KBM-7 (cell line): ENCODE measurements around the gene VPS4B.

ENCODE experiments used
- DNase-seq: peaks from one replicate; pipeline ENCODE4 v3.0.0-alpha.2; 2015
- in situ Hi-C: fragments of 300-500 bp; cut with MboI; formaldehyde crosslinking; loops from 2 replicates; pipeline ENCODE4 v1.14.3; 2020; ENCODE audit warnings: low sequenced_read_pairs, low pct_unique_long_range_greater_than_20kb, mixed read lengths

Gene VPS4B

DNA sequence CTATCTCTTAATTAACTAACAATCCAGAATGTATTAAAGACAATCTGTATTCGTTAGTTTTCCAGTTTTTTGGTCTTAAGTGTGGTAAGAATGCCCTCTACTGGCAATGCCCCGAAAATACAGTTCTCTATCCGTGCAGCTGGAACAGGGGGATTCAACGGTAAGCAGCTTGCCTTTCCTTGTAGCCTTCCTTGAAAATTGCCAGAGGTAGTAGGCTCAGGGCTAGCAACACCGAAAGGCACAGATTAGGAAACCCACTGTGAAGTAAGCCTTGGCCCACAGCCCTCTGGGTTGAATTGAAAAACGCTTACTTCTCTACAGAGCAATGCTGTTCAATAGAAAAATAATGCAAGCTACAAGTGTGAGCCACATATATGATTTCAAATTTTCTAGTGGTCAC lies 17.1 kb upstream of the VPS4B start:
- DNase-seq: peak; percentile 79
- in situ Hi-C loops: loop anchor here (25.0 kb wide), 1 partner anchor 427 kb away; no protein-coding TSS in a partner anchor

DNA sequence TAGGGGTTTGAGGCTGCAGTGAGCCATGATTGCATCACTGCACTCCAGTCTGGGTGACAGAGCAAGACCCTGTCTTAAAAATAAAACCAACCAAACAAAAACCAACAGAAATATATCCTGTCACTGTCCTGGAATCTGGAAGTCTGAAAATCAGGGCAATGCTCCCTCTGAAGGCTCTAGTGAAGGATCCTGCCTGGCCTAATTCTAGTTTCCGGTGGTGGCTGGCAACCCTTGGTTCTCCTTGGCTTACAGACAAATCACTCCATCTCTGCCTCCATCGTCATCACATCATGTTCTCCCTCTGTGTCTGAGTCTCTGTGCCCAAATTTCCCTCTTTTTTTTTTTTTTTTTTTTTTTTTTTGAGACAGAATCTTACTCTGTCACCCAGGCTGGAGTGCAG lies 15.9 kb upstream of the VPS4B start:
- DNase-seq: no peak
- in situ Hi-C loops: loop anchor here (25.0 kb wide), 1 partner anchor 426 kb away; no protein-coding TSS in a partner anchor

DNA sequence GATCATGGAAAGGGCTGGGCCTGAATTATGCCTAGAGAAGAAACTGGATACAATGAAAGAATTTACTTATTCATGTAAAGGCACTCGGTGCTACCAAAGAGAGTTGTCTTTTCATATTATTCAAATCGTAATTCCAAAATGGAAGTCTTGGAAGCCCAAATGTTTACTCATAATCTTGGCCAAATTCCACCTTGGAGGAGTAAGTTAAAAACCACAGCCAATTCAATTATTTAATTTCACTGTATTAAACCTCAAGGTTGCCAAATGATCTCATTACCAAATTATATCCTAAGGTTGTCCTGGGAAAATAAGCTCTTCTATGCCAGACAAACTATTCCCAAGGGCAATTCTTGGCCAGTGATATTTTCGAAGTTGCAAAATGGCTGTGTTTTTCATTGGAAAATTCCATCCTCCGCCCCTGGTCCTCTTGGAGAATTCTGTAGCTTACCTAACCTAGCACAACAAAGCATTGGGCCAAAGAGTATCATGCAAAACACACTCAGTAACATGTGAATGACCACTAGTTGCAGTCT lies 11.1 kb upstream of the VPS4B start:
- in situ Hi-C loops: loop anchor here (25.0 kb wide), 1 partner anchor 421 kb away; no protein-coding TSS in a partner anchor
- DNase-seq: no peak

DNA sequence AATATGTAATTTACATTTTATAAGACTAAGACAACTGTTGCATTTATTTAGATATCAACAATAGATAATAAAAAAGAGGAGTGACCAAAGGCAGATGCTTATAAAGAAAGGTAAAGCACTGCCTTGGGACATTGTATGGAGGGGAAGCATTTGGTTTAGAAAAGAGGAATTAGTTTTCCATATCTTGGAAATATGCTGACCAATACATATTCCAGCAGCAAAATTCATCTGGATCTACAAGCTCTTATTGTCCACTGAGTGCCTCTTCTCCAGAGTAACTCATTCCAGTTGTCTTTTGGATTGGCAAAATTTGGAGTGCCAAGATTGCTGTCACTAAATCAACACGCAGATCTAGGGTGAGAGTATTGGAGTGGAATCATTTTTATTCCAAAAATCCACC lies 8.9 kb upstream of the VPS4B start:
- no peak for DNase-seq
- in situ Hi-C loops: loop anchor here (25.0 kb wide), 1 partner anchor 419 kb away; no protein-coding TSS in a partner anchor

DNA sequence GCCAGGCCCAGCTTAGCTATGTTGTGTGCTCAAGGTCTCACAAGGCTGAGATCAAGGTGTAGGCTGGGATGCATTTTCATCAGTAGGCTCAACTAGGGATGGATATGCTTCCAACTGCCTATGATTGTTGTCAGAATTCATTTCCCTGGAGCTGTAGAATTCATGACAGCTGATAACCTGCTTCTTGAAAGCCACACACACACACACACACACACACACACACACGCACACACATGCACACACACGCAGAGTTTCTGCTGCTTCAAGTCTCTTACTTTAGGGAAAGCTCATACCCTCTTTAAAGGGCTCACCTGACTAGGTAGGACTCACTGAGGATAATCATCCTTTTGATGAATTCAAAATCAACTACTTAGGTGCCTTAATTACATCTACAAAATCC lies 8.2 kb upstream of the VPS4B start:
- no peak for DNase-seq
- in situ Hi-C loops: loop anchor here (25.0 kb wide), 1 partner anchor 418 kb away; no protein-coding TSS in a partner anchor

DNA sequence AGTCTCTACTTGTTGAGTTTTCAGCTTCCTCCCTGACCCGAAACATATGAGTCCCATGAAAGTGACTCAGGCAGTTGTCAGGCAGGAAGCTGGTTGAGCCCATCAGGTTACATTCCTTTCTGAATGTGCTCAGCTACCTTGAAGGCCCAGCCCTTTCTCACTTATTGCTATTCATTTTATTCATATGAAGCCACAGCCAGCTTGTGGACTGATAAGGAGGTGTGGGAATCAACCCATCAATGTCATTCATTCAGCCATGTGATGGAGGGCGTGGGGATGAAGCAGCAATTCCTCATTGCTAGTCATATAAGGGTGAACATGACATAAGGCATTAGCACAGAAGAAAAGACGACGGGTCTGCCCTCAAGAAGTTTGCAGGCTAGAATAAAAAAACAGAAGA lies 5.3 kb upstream of the VPS4B start:
- no peak for DNase-seq
- in situ Hi-C loops: loop anchor here (25.0 kb wide), 1 partner anchor 415 kb away; no protein-coding TSS in a partner anchor

DNA sequence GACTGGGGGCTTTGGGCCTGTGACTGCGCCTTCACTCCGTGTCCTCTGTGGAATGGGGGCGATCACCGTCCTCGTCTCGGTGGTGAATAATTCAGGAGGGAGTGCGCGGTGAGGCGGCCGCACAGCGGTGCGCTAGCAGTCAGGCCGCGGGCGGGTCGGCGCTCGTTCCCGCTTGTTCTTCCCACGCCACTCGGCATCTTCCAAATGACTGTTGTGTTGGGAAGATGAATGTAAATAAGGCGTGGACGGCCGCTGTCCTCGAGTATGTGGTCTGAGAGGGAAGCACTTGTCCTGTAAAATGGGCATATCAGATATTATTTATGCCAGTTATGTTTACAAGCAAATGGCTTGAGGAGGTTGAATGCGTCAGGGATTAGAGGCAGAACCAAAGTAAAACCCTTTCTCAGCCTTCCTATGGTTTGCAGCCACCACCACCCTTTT lies 608 bp upstream of the VPS4B start:
- DNase-seq: no peak
- in situ Hi-C loops: no loop called here

DNA sequence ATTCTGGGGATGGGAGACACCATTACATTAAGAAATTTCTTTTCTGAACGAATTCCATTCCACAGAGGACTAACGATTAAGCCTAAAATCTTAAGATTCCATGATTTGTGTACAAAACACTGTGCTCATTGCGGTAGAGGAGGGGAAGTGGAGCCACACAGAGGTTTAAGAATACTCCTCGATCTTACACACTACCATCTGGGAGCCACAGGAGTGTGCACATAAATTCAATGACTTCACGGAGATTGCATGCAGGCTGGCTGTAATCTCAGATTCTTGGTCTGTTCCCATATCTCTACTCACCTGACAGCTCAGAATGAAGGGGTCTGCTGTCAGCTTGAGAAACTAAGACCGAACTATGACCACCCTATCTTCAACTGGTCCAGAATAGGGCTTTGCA lies 762 bp downstream of the VPS4B start:
- no peak for DNase-seq
- in situ Hi-C loops: no loop called here

DNA sequence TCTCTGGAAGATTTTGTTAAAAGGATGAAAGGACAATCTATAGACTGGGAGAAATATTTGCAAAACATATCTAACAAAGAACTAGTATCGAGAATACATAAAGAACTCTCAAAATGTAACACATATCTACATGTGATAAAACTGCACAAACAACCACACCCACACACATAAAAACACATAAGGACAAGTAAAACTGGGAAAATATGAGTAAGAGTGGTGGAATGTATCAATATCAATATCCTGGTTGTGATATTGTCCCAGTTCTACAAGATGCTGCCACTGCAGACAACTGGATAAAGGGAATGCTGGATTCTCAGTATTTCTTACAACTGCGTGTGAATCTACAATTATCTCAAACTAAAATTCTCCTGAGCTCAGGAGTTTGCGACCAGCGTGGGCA lies 9.3 kb downstream of the VPS4B start:
- in situ Hi-C loops: no loop called here
- no peak for DNase-seq

DNA sequence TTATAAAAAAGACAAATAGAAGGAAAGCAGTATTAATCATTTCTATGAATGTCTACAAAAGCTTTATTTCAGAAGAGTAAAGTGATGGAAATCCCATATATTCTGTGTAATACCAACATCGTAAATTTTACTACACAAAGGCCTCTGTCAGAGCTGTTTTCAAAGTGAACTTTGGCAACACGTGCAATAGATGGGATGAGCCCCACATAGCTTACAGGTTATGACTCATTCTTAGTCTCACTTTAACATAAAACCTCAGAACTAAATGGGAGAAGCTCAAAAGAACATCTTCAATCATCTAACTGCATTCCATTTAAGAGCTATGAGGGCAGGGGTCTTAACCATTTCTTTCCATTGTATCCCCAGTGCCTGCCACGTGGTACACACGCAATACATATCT lies 11.5 kb downstream of the VPS4B start:
- in situ Hi-C loops: no loop called here
- no peak for DNase-seq

DNA sequence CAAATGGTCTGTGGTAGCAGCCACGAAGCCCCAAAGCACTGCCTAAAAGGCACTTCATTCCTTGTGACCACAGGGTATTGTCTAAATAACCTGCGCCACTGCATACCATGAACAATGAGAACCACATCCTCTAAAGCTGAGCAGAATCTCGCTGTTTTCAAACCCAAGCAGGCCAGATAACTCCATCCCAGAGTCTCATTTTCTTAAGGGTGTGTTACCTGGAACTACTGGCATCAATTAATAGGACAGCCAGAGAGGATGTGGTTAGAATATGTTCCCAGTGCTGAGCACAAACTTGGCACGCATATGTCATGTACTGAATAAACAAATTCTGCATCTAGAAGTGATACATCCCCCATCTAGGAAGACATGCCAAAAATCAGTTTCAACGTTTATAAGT lies 13.0 kb downstream of the VPS4B start:
- DNase-seq: no peak
- in situ Hi-C loops: no loop called here

DNA sequence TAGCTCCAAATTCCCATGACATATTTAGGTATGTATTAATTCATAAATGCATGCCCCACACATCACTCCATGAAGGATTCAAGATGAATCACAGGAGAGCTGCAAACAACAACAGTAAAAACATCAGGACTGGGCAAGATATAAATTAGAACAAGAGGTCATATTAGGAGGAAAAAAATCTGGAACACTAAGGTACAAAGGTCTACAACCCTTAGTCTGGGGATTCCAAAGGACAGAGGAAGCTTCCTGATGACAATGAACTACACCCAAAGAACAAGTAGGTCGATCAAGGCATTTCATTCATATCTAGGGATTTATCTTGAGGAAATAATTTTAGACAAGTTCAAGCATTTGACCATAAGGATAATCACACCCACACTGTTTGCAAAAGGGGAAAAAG lies 14.5 kb downstream of the VPS4B start:
- no peak for DNase-seq
- in situ Hi-C loops: no loop called here

DNA sequence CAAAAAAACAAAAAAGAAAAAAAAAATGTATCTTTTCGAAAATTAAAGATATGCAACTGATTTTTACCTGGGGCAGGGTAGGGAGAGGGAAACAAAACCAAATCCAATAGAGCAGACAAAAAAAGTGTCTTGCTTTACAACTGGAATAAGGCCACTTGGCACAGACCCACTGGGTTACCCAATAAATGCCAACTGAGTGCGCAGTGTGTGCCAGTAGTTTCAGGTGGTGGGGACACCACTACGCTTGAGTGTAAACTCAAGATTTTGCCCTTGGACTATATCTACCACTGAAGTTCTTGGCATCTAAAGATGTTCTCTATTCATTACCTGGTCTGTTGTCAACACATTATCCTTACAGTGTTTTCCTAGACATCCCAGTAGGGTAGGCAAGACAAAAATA lies 16.3 kb downstream of the VPS4B start:
- in situ Hi-C loops: no loop called here
- DNase-seq: no peak

DNA sequence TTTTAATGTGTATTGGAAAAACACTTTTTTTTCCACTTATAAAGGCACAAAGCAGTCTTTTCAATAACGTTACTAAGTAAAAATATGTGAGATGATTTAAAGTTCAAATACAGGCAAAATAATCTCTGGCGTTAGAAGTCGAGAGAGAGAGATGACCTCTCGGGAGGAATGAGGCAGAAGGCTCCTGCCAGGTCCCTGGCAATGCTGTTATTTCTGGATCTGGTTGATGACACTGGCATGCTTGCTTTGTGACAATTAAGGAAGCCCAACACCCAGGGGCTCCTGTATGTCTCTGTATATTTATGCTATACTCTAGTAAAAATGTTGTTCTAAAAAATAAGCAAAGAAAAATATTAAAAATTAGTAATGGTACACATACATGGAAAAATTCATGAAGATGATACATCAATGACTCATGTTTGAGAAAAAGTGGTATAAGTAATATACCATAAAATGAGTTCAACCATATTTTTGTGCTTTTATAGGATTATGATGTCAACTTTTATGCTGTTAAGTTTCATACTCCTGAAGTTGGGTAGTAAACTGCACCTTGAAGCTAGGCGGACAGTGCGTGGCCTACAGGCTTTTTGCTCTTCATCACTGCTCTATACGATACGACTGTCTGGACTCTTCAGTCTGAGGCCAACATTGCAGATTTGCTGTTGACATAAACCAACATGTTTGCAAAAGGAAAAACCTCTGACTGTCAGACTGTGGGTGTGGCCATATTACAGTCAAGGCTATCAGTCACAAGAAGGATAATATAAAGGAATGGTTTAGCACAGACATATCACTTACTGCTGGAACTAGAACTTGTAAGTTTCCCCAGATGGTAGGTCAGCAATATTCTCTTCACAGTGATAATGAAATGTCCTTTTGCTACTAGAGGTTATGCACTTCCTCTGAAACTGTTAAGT lies 19.8 kb downstream of the VPS4B start:
- in situ Hi-C loops: no loop called here
- DNase-seq: no peak

DNA sequence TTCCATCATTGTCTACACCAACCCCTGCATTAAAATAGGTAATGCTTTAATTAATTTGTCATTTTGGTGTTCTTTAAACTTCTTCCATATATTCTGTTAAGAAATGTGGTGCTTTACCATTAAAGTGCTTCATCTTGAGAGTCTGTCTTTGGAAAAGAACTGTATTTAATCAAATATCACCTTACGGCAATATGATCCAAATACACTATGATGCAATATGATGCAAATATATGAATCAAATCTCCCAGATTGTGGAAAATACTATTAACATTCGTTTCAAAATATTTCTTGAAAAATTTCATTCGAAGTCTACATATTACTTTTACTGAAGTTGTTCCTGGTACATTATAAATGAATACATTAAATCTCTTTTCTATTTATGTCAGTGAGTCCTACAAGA lies 23.0 kb downstream of the VPS4B start:
- in situ Hi-C loops: no loop called here
- no peak for DNase-seq

DNA sequence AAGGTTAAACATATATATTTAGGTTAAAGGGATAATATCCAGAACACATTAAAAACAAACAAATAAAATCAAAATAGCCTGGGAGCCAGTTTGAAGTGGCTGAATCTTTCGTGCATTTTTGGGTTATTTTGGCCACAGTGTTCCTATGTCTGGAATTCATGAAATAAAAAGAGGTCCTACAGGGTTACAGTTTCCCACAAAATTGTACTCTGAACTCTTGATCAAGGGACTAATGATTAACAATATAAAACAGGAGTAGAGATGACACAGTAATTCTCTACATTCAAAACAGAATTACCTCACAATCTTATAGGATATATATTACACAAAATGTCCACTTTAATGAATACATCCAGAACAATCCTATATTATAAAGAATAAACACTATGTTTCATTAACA lies 24.9 kb downstream of the VPS4B start:
- in situ Hi-C loops: no loop called here
- DNase-seq: no peak

DNA sequence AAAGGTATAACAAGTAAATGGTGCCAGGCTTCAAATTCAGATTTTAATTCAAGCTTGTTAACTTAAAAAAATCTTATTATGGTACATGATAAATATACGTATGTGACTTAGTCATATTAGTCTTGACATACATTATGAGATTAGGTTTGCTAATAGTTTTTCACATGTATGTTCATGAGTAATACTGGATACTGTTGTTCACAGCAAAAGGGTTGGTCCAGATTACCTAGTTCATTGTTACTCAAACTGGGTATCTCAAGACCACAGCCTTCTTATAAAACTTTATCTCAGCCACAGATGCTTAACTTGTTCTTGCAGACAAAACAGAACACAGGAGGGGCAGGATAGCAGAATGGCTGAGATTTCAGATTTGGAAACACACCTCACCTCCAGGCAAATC lies 26.8 kb downstream of the VPS4B start:
- DNase-seq: no peak
- in situ Hi-C loops: no loop called here

DNA sequence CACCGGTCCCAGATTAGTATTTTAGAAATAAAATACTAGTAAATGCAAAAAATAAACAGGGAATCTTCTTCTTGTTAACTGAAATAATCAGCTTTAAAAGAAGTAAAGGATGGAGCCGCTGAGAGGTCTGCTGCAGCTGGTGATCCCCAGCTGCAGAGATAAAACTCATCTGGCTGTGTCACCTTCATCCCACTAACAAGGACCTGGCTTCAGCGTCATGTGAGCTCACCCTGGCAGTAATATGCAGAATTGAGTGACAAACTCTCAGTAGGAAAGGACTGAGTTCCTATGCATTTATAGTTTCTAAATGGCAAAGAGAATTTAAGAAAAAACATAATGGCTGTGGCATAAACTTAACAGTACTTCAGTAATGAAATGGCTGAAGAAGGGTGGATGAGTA lies 27.3 kb downstream of the VPS4B start:
- no peak for DNase-seq
- in situ Hi-C loops: no loop called here

DNA sequence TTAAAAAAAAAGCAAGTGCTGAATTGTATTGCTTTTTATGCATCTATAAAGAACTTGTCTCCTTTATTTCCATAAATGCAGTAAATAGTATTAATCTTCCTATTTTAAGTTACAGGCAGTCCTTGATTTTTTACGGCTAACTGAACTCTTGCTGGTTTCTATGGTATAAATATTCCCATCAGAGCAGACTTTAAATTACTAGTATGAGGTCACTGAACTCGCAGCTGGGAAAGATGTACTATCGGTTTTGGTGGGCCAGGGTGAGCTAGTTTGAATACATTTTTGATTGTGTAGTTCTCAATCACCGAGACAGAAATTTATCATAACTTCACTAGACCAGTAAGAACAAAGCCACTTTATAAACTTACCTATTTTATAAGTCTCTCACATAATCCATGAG lies 34.4 kb downstream of the VPS4B start:
- DNase-seq: no peak
- in situ Hi-C loops: no loop called here

DNA sequence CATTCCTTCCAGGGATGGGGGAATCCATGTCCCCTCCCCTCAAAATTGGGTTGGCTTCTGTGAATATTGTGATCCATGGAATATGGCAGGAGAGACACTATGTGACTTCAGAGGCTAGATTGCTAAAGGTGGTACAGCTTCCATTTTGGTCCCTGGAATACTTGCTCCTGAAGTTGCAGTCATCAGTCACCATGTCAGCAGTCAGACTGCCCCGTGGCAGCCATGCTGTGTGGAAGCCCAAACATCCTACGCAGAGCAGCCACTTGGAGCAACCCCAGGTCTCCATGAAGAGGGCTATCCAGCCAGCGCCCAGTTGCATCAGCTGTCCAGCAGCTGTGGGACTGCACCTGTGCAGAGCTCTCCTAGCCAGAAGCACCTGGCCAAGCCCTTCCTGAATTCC lies 39.4 kb downstream of the VPS4B start:
- in situ Hi-C loops: no loop called here
- DNase-seq: no peak

DNA sequence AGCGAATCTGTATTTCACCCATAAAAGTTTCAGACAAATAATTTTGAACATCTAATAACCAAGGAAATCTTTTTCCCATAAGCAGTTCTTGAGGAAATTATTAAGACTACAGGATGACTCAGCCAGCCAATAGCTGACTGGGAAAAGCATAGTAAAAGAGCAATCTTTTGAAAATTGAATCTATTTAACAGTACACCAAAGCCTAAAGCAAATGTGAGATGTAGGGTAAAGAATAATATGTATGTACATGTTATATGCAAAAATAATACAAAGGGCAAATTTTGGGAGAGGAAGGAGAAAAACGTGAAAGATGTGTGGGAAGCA lies 42.7 kb downstream of the VPS4B start:
- in situ Hi-C loops: no loop called here
- DNase-seq: no peak
